KOPT-K1 (cell line): ENCODE measurements around the gene PLA2G3.
"Not testable (repeated sequence)": the region's sequence is repeated elsewhere in the genome, so short reads cannot be mapped to it uniquely, and the experiment has no call there.

Experiments
- H3K27ac ChIP-seq: fragments of 200-600 bp; sonication (generic); 2 replicates; pipeline ENCODE4 v1.5.1; 2016; ENCODE audit warnings: antibody characterized with exemption, mild to moderate bottlenecking, low read depth, low read length; ENCODE audit not compliant: poor library complexity, severe bottlenecking
- H3K36me3 ChIP-seq: fragments of 200-600 bp; sonication (generic); 2 replicates; pipeline ENCODE4 v1.5.1; 2017; ENCODE audit warnings: antibody characterized with exemption, mild to moderate bottlenecking, low read length, moderate library complexity; ENCODE audit not compliant: insufficient read depth
- H3K9me3 ChIP-seq: fragments of 200-600 bp; sonication (generic); 2 replicates; pipeline ENCODE4 v1.5.1; 2017; ENCODE audit warnings: antibody characterized with exemption, low read length, mild to moderate bottlenecking; ENCODE audit not compliant: insufficient read depth, poor library complexity, severe bottlenecking

PLA2G3 gene

GRCh38 chr22:31103111-31103510 lies 37.2 kb downstream of the PLA2G3 start:
- peaks cover 30% of the 10 kb centered on the region for H3K36me3 ChIP-seq
- no peaks in the 10 kb centered on the region for H3K9me3 ChIP-seq
- H3K27ac ChIP-seq, result no peak overlapping the region

- H3K9me3 ChIP-seq, result no peaks in the 10 kb centered on the region
- no peak overlapping the region for H3K27ac ChIP-seq
- peaks cover 30% of the 10 kb centered on the region for H3K36me3 ChIP-seq
These were observed 37.7 kb downstream of the PLA2G3 start for GRCh38 chr22:31102441-31103081.

DNA sequence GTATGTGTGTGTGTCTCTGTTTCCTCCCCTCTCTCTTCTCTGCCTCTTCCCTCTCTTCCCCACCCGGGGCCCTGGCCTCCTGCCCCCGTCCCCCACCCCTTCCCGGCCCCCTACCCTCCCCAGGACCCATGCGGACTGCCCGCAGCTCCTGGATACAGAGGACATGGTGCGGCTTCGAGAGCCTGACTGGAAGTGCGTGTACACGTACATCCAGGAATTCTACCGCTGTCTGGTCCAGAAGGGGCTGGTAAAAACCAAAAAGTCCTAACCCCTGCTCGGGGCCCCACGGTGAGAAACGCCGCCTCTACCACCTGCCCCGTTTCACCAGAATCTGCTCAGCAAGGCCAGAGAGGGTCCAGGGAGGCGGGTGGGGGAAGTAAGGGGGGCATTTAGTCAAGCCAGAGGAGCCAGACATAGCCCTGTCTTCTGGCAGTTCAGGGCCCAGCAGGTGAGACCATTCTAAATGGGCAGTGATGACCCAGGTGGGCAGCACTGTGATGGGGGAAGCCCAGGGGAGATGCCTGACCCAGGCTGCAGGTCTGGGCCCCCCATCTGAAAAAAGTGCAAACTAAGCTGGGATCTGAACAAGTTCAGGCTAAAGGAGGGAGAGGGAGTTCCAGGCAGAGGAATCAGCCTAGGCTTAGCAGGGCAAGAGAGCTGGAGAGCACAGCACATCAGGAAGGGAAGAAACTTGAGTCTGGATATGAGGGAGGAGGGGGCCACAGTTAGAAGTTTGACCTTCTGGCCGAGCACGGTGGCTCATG lies 39.4 kb downstream of the PLA2G3 start:
- peaks cover 42% of the 10 kb centered on the region for H3K36me3 ChIP-seq
- H3K9me3 ChIP-seq, result no peaks in the 10 kb centered on the region
- H3K27ac ChIP-seq, result no peak overlapping the region

DNA sequence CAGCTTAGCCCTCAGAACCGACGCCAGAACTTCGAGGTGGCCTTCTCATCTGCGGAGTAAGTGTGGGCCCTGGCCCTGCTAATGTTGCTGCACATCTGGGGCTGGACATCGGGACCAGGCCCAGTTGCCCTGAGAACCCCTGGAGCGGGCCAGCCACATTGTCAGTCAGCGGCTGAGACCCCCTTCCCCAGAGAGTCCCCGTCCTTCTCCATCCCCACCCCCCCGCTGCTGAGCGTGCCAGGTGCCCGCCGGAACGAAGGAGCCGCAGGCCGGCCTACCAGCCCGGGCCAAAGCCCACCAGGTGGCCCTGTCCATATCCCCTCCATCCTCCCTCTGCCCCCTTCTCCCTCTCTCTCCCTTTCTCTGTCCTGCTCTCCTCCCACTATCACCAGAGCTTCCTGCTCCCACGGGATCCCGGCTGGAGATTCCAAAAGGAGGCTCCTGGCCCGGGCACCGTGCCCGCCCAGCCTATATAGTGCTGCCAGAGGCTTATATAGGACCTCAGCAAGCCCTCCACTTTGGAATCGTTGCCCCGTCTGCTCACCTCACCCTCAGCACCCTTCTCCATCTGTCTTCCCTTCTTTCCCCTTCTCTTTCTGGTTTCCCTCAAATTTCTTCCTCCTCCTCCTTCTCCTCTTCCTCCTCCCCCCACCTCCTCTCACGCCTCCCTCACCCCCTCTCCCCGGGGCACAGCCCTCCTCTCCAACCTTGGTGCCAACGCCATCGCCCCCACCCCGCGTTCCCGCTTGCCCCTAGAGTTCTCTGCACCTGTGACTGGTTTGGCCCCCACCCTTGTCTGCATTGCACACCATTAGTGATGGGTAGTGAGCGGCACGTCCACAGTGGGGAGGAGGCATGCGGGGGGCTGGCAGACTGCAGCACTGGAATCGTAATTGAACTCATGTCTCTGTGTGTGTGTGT lies 40.2 kb downstream of the PLA2G3 start:
- Histone ChIP-seq H3K36me3 (peaks cover 50% of the 10 kb centered on the region), H3K27ac (no peak overlapping the region), H3K9me3 (no peaks in the 10 kb centered on the region)

GRCh38 chr22:31099386-31099785 lies 40.9 kb downstream of the PLA2G3 start:
- peaks cover 53% of the 10 kb centered on the region for H3K36me3 ChIP-seq
- H3K27ac ChIP-seq, result no peak overlapping the region
- no peaks in the 10 kb centered on the region for H3K9me3 ChIP-seq

- peaks cover 60% of the 10 kb centered on the region for H3K36me3 ChIP-seq
These were observed 41.6 kb downstream of the PLA2G3 start for GRCh38 chr22:31098632-31099110.

DNA sequence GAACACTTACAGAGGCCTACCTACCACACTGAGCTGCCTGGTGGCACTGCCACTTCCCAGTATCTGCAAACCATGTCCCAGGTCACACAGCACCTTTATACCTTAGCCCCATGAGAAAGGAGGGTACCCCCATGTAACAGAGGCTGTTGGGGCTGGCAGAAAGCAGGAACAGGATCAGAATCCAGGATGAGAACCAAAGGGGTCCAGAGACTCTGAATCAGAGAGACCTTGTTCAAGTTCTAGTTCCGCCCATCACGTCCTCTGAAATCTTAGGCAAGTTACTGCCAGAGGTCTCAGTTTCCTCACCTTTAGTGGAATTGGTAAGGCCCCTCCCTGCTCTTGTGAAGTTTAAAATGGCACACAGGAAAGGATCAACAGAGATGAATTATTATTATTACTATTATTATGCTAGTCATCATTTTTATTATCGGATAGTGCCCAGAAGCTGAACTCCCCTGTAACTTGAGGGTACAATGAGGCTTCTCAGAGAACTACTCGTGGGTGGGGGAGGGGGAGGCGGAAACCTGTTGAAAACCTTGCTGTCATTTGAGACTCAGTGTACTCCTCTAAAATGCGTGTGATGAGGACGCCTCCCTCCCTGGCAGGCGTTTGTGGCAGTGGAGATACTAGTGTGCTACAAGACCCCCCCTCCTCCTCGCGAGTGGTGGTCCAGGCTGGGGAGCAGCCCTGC lies 42.2 kb downstream of the PLA2G3 start:
- no peaks in the 10 kb centered on the region for H3K9me3 ChIP-seq
- no peak overlapping the region for H3K27ac ChIP-seq
- peaks cover 62% of the 10 kb centered on the region for H3K36me3 ChIP-seq

More at GRCh38 chr22:31098632-31099110, 41.6 kb downstream of the PLA2G3 start:
- Histone ChIP-seq H3K9me3 (no peaks in the 10 kb centered on the region), H3K27ac (no peak overlapping the region)

DNA sequence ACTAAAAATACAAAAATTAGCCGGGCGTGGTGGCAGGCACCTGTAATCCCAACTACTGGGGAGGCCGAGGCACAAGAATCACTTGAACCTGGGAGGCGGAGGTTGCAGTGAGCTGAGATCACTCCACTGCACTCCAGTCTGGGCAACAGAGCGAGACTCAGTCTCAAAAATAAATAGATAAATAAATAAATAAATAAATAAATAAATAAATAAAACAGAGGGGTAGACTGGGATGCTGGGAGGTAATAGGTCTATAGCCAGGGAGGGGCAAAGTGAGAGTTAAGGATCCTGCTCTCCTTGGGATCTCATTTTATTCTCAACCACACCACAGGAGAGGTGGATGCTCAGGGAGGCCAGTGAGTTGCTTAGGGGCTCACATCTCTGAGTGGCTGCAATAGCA lies 42.8 kb downstream of the PLA2G3 start:
- peaks cover 68% of the 10 kb centered on the region for H3K36me3 ChIP-seq
- H3K27ac ChIP-seq, result not testable (repeated sequence)

GRCh38 chr22:31096657-31097279 lies 43.5 kb downstream of the PLA2G3 start:
- Histone ChIP-seq H3K27ac (no peak overlapping the region), H3K36me3 (peaks cover 72% of the 10 kb centered on the region)

More for the DNA sequence above, 42.8 kb downstream of the PLA2G3 start:
- H3K9me3 ChIP-seq, result not testable (repeated sequence)

DNA sequence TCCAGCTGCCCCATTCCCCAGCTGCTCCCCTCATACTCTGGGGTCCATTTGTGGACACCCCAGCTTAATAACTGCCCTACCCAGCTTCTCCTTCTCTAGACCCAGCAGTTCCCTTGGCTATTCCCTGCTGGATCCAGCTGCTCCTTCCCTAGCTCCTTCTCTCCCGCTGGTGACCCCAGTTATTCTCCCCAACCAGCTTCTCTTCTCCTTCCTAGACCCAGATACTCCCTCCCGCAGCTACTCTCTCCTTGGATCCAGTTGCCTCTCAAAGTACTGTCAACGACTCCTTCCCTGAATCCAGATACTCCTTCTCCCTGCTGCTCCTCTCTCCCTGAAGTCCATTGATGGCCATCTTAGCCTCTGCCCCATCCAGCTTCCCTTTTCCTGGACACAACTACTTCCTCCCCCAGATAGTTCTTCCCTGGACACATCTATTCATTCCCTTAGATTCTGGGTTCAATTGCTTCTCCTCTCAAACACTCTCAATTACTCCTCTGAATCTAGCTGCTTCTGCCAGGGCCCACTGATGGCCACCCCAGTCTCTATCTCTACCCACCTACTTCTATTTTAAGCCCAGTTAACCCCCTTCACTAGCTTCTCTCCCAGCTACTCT lies 44.6 kb downstream of the PLA2G3 start:
- Histone ChIP-seq H3K36me3 (peaks cover 77% of the 10 kb centered on the region), H3K9me3 (no peaks in the 10 kb centered on the region), H3K27ac (no peak overlapping the region)

More at GRCh38 chr22:31096657-31097279, 43.5 kb downstream of the PLA2G3 start:
- no peaks in the 10 kb centered on the region for H3K9me3 ChIP-seq

- H3K9me3 ChIP-seq, result no peaks in the 10 kb centered on the region
- no peak overlapping the region for H3K27ac ChIP-seq
- peaks cover 77% of the 10 kb centered on the region for H3K36me3 ChIP-seq
These were observed 45.6 kb downstream of the PLA2G3 start for GRCh38 chr22:31094741-31095140.

- Histone ChIP-seq H3K9me3 (no peaks in the 10 kb centered on the region), H3K27ac (no peak overlapping the region), H3K36me3 (peaks cover 77% of the 10 kb centered on the region)
These were observed 46.2 kb downstream of the PLA2G3 start for GRCh38 chr22:31094021-31094551.

DNA sequence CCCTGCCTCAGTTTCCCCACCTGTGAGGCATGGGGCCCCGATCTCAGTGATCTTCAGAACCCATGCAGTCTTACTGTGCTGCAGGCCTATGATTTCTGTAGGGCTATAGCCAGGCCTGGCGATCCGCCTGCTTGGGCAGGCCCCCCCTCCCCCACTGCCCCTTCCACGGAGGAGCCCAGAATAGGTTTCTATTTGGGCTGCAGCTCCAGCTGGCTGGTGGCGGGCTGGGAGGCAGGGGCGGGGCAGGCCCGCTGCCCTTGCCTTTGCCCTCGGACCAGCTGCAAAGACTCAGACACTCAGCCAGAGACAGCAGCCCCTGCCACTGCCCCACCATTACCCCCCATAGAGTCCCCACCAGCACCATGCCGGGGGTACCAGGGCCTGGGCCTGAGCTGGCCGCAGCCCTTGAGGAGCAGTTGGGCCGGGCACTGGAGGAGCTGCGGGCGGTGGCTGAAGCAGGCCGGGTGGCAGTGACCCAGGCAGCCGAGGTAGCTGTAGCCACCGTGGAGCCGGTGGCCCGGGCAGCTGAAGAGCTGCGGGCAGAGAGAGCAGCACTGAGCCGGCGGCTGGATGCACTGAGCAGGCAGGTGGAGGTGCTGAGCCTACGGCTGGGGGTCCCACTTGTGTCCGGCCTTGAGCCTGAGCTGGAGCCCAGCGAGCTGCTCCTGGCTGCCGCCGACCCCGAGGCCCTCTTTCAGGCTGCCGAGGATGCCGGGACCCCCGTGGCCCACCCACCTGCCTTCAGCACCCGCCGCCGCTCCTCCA lies 47.0 kb downstream of the PLA2G3 start:
- no peaks in the 10 kb centered on the region for H3K9me3 ChIP-seq

More for the DNA sequence above, 47.0 kb downstream of the PLA2G3 start:
- Histone ChIP-seq H3K36me3 (peaks cover 79% of the 10 kb centered on the region), H3K27ac (no peak overlapping the region)
